Endothelial cell of umbilical vein (primary cell): Measurements from ENCODE around the gene ITM2B. TPM values are rescaled to one million over a fixed set of nuclear protein-coding genes. Genes with fewer than 3 reads are reported as not detected.
A peak's percentile ranks its signal among the peaks of the same experiment; 100 is the strongest.

Source experiments
- BruUV-seq: library from RNA; stranded (reverse); fragments of 400-500 nt; replicated peaks from 2 replicates; lab custom pipeline; 2021; lab: Mats Ljungman, UMichigan
- CTCF ChIA-PET: fragments of 300-600, 350-600 bp; sonication (Branson Sonifier 250); formaldehyde crosslinking; loops from one replicate; lab custom pipeline; 2021; ENCODE audit warnings: antibody characterized with exemption, inconsistent platforms; lab: Charles Lee
- POLR2A ChIA-PET: fragments of 300-600, 350-600 bp; sonication (Branson Sonifier 250); formaldehyde crosslinking; loops from one replicate; lab custom pipeline; 2021; ENCODE audit warnings: antibody characterized with exemption, inconsistent platforms; lab: Charles Lee
- DNase-seq: peaks from one replicate; pipeline ENCODE4 v3.0.0-alpha.2; 2011; ENCODE audit warnings: low read depth, low spot score
- FAIRE-seq: peaks from 2 replicates; lab custom pipeline; 2011; peaks lifted over from hg19 to GRCh38; lab: Jason Lieb, UNC
- H2AFZ ChIP-seq: 2 replicates; pipeline ENCODE4 v1.6.0; 2012; ENCODE audit warnings: low read depth, low read length, control low read depth, inconsistent platforms
- H3K27ac ChIP-seq: 2 replicates; pipeline ENCODE4 v1.5.1; 2011; ENCODE audit warnings: low read depth, mild to moderate bottlenecking, control low read depth, low read length, moderate library complexity; ENCODE audit not compliant: insufficient read depth
- H3K27me3 ChIP-seq, 2 experiments: 2 replicates each; pipeline versions ENCODE4 v1.6.0 to v1.6.1; 2011; ENCODE audit warnings: low read length in 2 of 2, mixed read lengths in 1 of 2; ENCODE audit not compliant: control insufficient read depth in 2 of 2, insufficient read depth in 2 of 2
- H3K36me3 ChIP-seq, 2 experiments: 2 replicates in 1 of 2; 3 replicates in 1 of 2; pipeline ENCODE4 v1.5.1; 2011; ENCODE audit warnings: low read length in 2 of 2, mild to moderate bottlenecking in 1 of 2, moderate library complexity in 1 of 2; ENCODE audit not compliant: control insufficient read depth in 2 of 2, insufficient read depth in 2 of 2; ENCODE audit errors: extremely low read depth in 1 of 2
- H3K4me1 ChIP-seq: 3 replicates; pipeline ENCODE4 v1.5.1; 2011; ENCODE audit warnings: mild to moderate bottlenecking, low read length; ENCODE audit not compliant: control insufficient read depth, insufficient read depth; ENCODE audit errors: extremely low read depth
- H3K4me2 ChIP-seq: 2 replicates; pipeline ENCODE4 v1.6.1; 2011; ENCODE audit warnings: low read length, control low read depth, mixed read lengths; ENCODE audit not compliant: insufficient read depth
- H3K4me3 ChIP-seq, 3 experiments: fragments of 200-600 bp in 1 of 3; sonication (generic), shearing (Covaris generic) in 1 of 3; replicated peaks in 1 of 3; 2 replicates each; pipeline ENCODE4 v1.5.1; 2011 to 2016; ENCODE audit warnings: control low read depth in 3 of 3, low read length in 3 of 3, mild to moderate bottlenecking in 2 of 3, inconsistent platforms in 1 of 3, low read depth in 1 of 3, moderate library complexity in 1 of 3; ENCODE audit not compliant: insufficient read depth in 1 of 3
- H3K79me2 ChIP-seq: 2 replicates; pipeline ENCODE4 v1.6.0; 2012; ENCODE audit warnings: low read length, inconsistent platforms; ENCODE audit not compliant: control insufficient read depth, insufficient read depth
- H3K9ac ChIP-seq: replicated peaks from 2 replicates; pipeline ENCODE3; 2011; ENCODE audit warnings: low read length, control low read depth; ENCODE audit not compliant: insufficient read depth; ENCODE audit errors: extremely low read depth
- H3K9me1 ChIP-seq: replicated peaks from 3 replicates; pipeline ENCODE4 v1.6.0; 2011; ENCODE audit warnings: mild to moderate bottlenecking, low read length; ENCODE audit not compliant: control insufficient read depth, insufficient read depth; ENCODE audit errors: extremely low read depth
- H3K9me3 ChIP-seq: replicated peaks from 2 replicates; pipeline ENCODE4 v1.5.1; 2012; ENCODE audit warnings: low read length, inconsistent platforms; ENCODE audit not compliant: control insufficient read depth, insufficient read depth
- H4K20me1 ChIP-seq: replicated peaks from 2 replicates; pipeline ENCODE3; 2011; ENCODE audit warnings: mild to moderate bottlenecking, low read length; ENCODE audit not compliant: control insufficient read depth, insufficient read depth; ENCODE audit errors: extremely low read depth
- EZH2 ChIP-seq: IDR thresholded peaks from 2 replicates; pipeline ENCODE4 v1.6.1; 2012; ENCODE audit warnings: borderline replicate concordance, low read depth, mild to moderate bottlenecking, moderate library complexity, low read length, inconsistent platforms; ENCODE audit not compliant: severe bottlenecking
- FOS ChIP-seq: IDR thresholded peaks from 2 replicates; pipeline ENCODE4 v1.6.1; 2011; ENCODE audit warnings: mild to moderate bottlenecking, low read length, moderate library complexity, borderline replicate concordance; ENCODE audit not compliant: insufficient read depth
- GATA2 ChIP-seq: IDR thresholded peaks from 2 replicates; pipeline ENCODE4 v1.7.0; 2011; ENCODE audit warnings: low read depth, mild to moderate bottlenecking, moderate library complexity, mixed read lengths, low read length; ENCODE audit not compliant: insufficient read length, insufficient read depth
- JUN ChIP-seq: IDR thresholded peaks from 2 replicates; pipeline ENCODE4 v1.6.1; 2011; ENCODE audit warnings: borderline replicate concordance, low read depth; ENCODE audit not compliant: insufficient read length, insufficient read depth
- MYC ChIP-seq: IDR thresholded peaks from one replicate; pipeline ENCODE4 v1.6.1; 2011; ENCODE audit warnings: mild to moderate bottlenecking, low read depth, low read length
- POLR2A ChIP-seq: IDR thresholded peaks from 2 replicates; pipeline ENCODE4 v1.6.1; 2012; ENCODE audit warnings: low read depth, mild to moderate bottlenecking, control low read depth, low read length
- POLR2AphosphoS5 ChIP-seq: IDR thresholded peaks from 2 replicates; pipeline ENCODE4 v1.6.1; 2012; ENCODE audit warnings: low read depth, mild to moderate bottlenecking, control low read depth, low read length, moderate library complexity; ENCODE audit not compliant: insufficient read depth
- dilution Hi-C: fragments of 300-500 bp; cut with MboI; formaldehyde crosslinking; loops from one replicate; pipeline ENCODE4 v1.15.0; 2019; ENCODE audit warnings: low sequenced_read_pairs; ENCODE audit not compliant: extremely low pct_ligation_motif_present
- intact Hi-C: fragments of 100-400 bp; cut with micrococcal nuclease; formaldehyde crosslinking; loops from one replicate; pipeline ENCODE4 v1.10.0; 2022
- polyA plus RNA-seq, 4 experiments: library from polyadenylated mRNA; depleted of rRNA in 3 of 4; stranded (reverse) in 3 of 4; unstranded in 1 of 4; fragments of >200 nt; gene quantifications; 2 replicates each; pipeline versions ENCODE4 v1.2.1 to v1.2.3, GENCODE V29; 2011 to 2012; ENCODE audit warnings: missing spikeins in 1 of 4
- total RNA-seq: library from RNA; stranded (reverse); gene quantifications from 2 replicates; pipeline ENCODE4 v1.2.3, GENCODE V29; 2021
- TF ChIP-seq, protein P1 (sequence below), 2 donors: IDR thresholded peaks; 1 replicate in 1 of 2; 2 replicates in 1 of 2; pipeline ENCODE4 v1.5.1; 2011; ENCODE audit warnings: low read length in 2 of 2, mild to moderate bottlenecking in 2 of 2, moderate library complexity in 2 of 2, control low read depth in 1 of 2, inconsistent platforms in 1 of 2, low read depth in 1 of 2; ENCODE audit not compliant: insufficient read depth in 1 of 2; ENCODE audit errors: extremely low read depth in 1 of 2
- TF ChIP-seq, protein P2 (sequence below): IDR thresholded peaks from 2 replicates; pipeline ENCODE4 v1.6.1; 2011; ENCODE audit not compliant: insufficient read depth, insufficient read length

Gene ITM2B
- total and polyA plus RNA-seq, 2 donors (not counting 3 experiments of a cell fraction or from before 2014, with no cell fraction given): 150 to 271 TPM

DNA sequence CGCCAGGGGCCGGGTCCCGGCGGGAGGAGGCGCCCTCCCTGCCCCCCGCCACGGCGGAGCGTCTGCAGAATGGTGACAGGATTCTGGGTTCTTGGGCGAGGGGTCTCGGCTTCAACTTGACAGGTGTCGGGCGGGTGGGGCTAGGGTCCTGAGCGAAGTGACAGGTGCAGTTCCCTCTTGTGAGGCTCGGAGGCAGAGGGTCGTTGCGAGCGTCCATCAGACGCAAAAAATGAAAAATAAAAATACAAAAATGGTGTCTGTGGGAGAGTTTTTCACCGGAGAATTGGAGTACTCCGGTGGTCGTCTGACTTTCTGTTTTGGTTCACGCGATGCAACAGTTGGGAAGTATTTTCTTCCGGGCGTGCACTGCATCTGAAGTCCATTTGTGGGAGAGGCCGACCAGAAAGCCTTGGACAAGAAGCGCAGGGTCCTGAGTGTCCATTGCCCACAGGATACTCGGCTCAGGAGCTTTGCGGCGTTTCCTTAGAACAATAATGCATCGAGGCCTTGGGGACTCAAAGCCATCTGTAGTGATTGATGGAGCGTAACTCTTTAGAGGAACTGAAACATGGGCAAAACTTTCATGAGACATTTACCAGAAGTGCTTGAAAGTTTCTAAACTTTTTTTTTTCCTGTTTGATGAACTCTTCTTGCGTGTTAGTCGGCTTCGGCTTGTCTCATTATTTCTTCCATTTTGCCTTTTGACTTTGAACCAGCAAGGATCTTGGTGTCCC is 71.3 kb downstream of the ITM2B start:
- H3K27ac ChIP-seq: peak overlapping the region; percentile 94
- peak; percentile 66 for DNase-seq
- intact Hi-C loops: loop anchor here (5.0 kb wide), 2 partner anchors 108 to 267 kb away; partner anchors contain the start of genes LPAR6 and NUDT15
- H3K4me1 ChIP-seq: peaks cover 21% of the 10 kb centered on the region
- no peaks in the 10 kb centered on the region for H3K9me3 ChIP-seq
- TF ChIP-seq POLR2A (no peak), FOS (no peak), MYC (no peak), POLR2AphosphoS5 (no peak), JUN (no peak), EZH2 (no peak)
- H3K36me3 ChIP-seq: peaks cover 0 to 3% of the 10 kb centered on the region in 2 experiments
- H2AFZ ChIP-seq: peak overlapping the region; percentile 85
- H4K20me1 ChIP-seq: no peaks in the 10 kb centered on the region
- no peaks in the 10 kb centered on the region for H3K9me1 ChIP-seq
- H3K27me3 ChIP-seq: no peaks in the 10 kb centered on the region
- ChIA-PET POLR2A (no interaction called here), CTCF (interaction anchor here (0.5 to 0.6 kb wide), 2 partner anchors 178 to 276 kb away, joined by 3 read pairs; no protein-coding TSS in a partner anchor)
- H3K4me3 ChIP-seq: peak overlapping the region; percentile 94 to 98 (median 97)
- peak overlapping the region; percentile 98 for H3K4me2 ChIP-seq
- H3K9ac ChIP-seq: peak overlapping the region; percentile 98
- dilution Hi-C loops: no loop called here
- peaks cover 28% of the 10 kb centered on the region for H3K79me2 ChIP-seq
- no TSS peak for BruUV-seq
- peak; percentile 71 for FAIRE-seq

DNA sequence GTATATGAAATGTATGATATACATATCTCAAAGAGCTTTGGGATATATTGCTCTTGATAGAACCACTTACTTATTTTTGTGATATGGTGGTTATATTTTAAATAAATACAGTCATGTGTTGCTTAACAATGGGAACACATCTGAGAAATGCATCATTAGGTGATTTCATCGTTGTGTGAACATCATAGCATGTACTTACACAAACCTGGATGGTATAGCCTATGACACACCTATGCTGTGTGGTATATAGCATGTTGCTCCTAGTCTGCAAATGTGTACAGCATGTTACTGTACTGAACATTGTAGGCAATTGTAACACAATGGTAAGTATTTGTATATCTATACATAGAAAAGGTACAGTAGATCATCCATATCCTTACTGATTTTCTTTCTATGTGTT is 78.2 kb downstream of the ITM2B start:
- dilution Hi-C loops: no loop called here
- Histone ChIP-seq H3K9me3 (no peaks in the 10 kb centered on the region), H3K9me1 (no peaks in the 10 kb centered on the region), H2AFZ (no peak overlapping the region), H3K36me3 (peaks cover 0 to 3% of the 10 kb centered on the region in 2 experiments), H3K4me1 (no peaks in the 10 kb centered on the region), H3K4me3 (no peak overlapping the region), H3K4me2 (no peak overlapping the region), H3K9ac (no peak overlapping the region), H4K20me1 (peaks cover 2% of the 10 kb centered on the region), H3K27me3 (no peaks in the 10 kb centered on the region), H3K27ac (no peak overlapping the region), H3K79me2 (peaks cover 27% of the 10 kb centered on the region)
- CTCF ChIA-PET: interaction anchor here (0.7 to 2.6 kb wide), 3 partner anchors 13 to 269 kb away, joined by 3 to 13 read pairs (median 3); no protein-coding TSS in a partner anchor
- intact Hi-C loops: no loop called here
- TF ChIP-seq FOS (no peak), EZH2 (no peak), POLR2A (no peak), POLR2AphosphoS5 (no peak), GATA2 (no peak), MYC (no peak), JUN (no peak)
- TF ChIP-seq, protein P1, sequence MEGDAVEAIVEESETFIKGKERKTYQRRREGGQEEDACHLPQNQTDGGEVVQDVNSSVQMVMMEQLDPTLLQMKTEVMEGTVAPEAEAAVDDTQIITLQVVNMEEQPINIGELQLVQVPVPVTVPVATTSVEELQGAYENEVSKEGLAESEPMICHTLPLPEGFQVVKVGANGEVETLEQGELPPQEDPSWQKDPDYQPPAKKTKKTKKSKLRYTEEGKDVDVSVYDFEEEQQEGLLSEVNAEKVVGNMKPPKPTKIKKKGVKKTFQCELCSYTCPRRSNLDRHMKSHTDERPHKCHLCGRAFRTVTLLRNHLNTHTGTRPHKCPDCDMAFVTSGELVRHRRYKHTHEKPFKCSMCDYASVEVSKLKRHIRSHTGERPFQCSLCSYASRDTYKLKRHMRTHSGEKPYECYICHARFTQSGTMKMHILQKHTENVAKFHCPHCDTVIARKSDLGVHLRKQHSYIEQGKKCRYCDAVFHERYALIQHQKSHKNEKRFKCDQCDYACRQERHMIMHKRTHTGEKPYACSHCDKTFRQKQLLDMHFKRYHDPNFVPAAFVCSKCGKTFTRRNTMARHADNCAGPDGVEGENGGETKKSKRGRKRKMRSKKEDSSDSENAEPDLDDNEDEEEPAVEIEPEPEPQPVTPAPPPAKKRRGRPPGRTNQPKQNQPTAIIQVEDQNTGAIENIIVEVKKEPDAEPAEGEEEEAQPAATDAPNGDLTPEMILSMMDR (IDR thresholded peaks at IDR 0.05; ENCODE audit: extremely low read depth in 1 of 2, insufficient read depth in 1 of 2, low read depth in 1 of 2, low read length in 2 of 2): no peak
- TF ChIP-seq, protein P2, sequence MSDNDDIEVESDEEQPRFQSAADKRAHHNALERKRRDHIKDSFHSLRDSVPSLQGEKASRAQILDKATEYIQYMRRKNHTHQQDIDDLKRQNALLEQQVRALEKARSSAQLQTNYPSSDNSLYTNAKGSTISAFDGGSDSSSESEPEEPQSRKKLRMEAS: no peak
- POLR2A ChIA-PET: no interaction called here
- BruUV-seq: no TSS peak
- DNase-seq (no peak), FAIRE-seq (no peak)
